A549 (cell line): Measurements from ENCODE around the gene CD58.
"Not testable (repeated sequence)": the region's sequence is repeated elsewhere in the genome, so short reads cannot be mapped to it uniquely, and the experiment has no call there.

Experiments
- BHLHE40 ChIP-seq: IDR thresholded peaks from 2 replicates; pipeline ENCODE4 v1.6.1; 2012; ENCODE audit warnings: low read depth, low read length, inconsistent platforms
- CBX2 ChIP-seq: fragments of 200-600 bp; sonication (generic); IDR thresholded peaks from 2 replicates; pipeline ENCODE4 v1.6.1; 2016; ENCODE audit warnings: low read depth, mild to moderate bottlenecking, borderline replicate concordance
- CTCF ChIP-seq: fragments of >200 bp; sonication (Bioruptor Twin); formaldehyde crosslinking; IDR thresholded peaks from 3 replicates; pipeline ENCODE4 v1.5.1; 2016
- E2F6 ChIP-seq: IDR thresholded peaks from 2 replicates; pipeline ENCODE4 v1.6.1; 2012; ENCODE audit warnings: low read depth, borderline replicate concordance
- HOXA7 ChIP-seq: fragments of 250-450 bp; sonication (Bioruptor Pico); IDR thresholded peaks from 2 replicates; pipeline ENCODE4 v1.5.0; 2020; ENCODE audit warnings: mild to moderate bottlenecking, moderate library complexity
- MAX ChIP-seq: IDR thresholded peaks from 2 replicates; pipeline ENCODE4 v1.6.1; 2012
- PBX3 ChIP-seq: IDR thresholded peaks from 2 replicates; pipeline ENCODE4 v1.6.1; 2012
- POLR2A ChIP-seq: IDR thresholded peaks from 2 replicates; pipeline ENCODE4 v1.6.1; 2012; ENCODE audit warnings: mild to moderate bottlenecking, low read length
- RNF2 ChIP-seq: fragments of 200-600 bp; sonication (generic); IDR thresholded peaks from 2 replicates; pipeline ENCODE4 v1.6.1; 2016; ENCODE audit warnings: low read depth, mild to moderate bottlenecking, antibody characterized with exemption, moderate library complexity, borderline replicate concordance
- USF2 ChIP-seq: fragments of 450-650 bp; IDR thresholded peaks from 2 replicates; pipeline ENCODE4 v1.6.1; 2014; ENCODE audit warnings: antibody characterized with exemption

GRCh38 chr1:116590359-116591005, 19.7 kb upstream of the CD58 start:
- not testable (repeated sequence) for TF ChIP-seq MAX; E2F6; POLR2A; CTCF; PBX3; BHLHE40; RNF2; HOXA7 (CRISPR knock-in tag); CBX2; USF2
